ENCODE results near the gene USP15.

The USP15 gene

DNA sequence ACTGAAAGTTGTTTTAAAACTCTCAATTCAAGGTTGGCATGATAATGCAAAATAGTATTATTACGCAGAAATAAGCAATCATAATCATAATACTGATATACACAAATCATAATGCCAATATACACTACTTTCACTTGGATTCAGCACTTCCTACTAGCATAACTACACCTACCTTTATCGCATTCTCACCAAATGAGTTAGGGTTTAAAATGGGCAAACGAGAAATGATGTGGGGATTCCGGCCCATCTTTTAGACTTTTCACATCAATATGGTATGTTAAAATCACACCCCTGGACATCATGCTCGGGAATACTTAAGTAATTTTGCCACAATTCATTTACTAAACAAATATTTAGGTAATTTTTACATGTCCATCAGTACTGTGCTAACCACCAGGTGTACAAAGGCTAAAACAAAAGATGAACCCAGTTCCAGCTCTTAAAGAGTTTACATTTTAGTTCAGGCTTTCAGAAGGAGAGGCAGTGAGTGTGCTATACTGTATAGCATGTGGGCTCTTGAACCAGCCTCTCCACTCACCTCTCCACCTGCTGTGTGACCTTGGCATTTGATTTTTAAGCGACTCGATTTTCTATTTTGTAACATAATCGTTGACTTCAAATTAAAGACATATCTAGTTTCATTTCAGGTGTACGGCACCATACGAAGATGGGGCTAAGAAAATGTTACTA is 1.1 kb upstream of the USP15 start:
- no peak for DNase-seq

- no peak for DNase-seq
Observed at GRCh38 chr12:62259631-62259992, 592 bp upstream of the USP15 start.

- peak in 3 of 4 experiments; percentile 24 to 52 (median 43) for DNase-seq
Observed at GRCh38 chr12:62260733-62261683, 804 bp downstream of the USP15 start.

GRCh38 chr12:62261876-62262517 is 1.8 kb downstream of the USP15 start:
- DNase-seq = no peak

DNA sequence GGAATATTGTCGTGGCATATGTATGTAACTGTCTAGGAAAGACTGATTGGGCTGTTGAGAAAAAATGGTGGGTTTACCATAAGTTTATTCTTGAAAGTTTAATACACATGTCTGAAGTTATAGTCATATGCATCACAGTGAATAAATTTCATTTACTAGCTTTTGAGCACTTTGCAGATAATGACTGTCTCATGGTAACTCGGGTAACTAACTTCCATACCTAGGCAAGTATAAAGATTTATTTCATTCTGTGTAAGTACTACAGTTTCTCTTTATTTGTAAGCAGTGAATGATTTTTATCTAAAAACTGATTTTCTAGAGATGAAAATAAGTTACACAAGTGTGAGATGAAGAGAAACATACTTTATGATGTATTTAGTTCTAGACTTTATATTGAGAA is 3.0 kb downstream of the USP15 start:
- no peak for DNase-seq

DNA sequence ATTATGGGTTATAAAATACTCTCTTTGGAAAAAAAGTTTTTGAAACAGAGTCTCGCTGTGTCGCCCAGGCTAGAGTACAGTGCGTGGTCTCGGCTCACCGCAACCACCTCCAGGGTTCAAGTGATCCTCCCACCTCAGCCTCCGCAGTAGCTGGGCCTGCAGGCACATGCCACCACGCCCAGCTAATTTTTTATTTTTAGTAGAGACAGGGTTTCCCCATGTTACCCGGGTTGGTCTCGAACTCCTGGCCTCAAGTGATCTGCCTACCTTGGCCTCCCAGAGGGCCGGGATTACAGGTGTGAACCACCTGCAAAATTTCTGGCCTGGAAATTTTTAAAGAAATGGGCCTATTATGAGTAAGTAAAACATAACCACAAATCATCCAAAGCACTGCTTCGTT is 3.8 kb downstream of the USP15 start:
- DNase-seq = no peak

DNA sequence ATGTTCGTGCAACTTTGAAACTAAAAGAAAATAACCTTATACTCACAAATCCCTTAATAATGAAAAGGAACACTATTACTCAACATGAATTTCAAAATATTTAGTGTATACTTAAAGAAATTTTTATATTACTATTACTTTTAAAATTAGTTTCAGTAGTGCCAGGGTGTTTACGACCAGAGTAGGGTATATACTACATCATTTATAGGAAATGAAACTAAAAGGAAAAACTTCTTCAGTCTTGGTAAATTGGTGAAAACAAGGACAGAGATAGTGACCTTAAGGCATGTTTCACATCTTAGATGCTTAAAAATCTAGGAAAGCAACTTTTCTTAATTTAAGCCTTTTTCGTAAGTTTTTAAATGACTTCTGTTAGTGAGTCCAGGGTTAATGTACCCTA is 4.5 kb downstream of the USP15 start:
- DNase-seq = no peak

GRCh38 chr12:62265511-62265910 is 5.3 kb downstream of the USP15 start:
- no peak for DNase-seq

GRCh38 chr12:62267026-62267425 is 6.8 kb downstream of the USP15 start:
- no peak for DNase-seq

GRCh38 chr12:62267480-62267879 is 7.3 kb downstream of the USP15 start:
- no peak for DNase-seq

- DNase-seq = no peak
Observed at GRCh38 chr12:62268956-62269355, 8.8 kb downstream of the USP15 start.

GRCh38 chr12:62269464-62270228 is 9.4 kb downstream of the USP15 start:
- no peak for DNase-seq

DNA sequence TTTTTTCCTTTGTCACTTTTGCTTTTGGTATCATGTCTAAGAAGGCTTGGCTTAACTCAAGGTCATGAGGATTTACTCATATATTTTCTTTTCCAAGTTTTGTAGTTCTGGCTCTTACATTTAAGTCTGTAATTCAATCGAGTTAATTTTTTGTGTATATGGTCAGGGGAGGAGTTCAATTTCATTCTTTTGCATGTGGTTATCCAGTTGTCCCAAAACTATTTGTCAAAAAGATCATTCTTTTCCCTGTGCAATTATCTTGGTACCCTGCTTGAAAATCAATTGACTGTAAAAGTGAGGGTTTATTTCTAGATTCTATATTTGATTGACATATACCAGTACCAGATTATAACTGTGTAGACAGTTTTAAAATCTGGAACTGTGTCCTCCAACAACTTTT is 10.2 kb downstream of the USP15 start:
- no peak for DNase-seq

GRCh38 chr12:62270872-62271271 is 10.7 kb downstream of the USP15 start:
- DNase-seq = no peak

DNA sequence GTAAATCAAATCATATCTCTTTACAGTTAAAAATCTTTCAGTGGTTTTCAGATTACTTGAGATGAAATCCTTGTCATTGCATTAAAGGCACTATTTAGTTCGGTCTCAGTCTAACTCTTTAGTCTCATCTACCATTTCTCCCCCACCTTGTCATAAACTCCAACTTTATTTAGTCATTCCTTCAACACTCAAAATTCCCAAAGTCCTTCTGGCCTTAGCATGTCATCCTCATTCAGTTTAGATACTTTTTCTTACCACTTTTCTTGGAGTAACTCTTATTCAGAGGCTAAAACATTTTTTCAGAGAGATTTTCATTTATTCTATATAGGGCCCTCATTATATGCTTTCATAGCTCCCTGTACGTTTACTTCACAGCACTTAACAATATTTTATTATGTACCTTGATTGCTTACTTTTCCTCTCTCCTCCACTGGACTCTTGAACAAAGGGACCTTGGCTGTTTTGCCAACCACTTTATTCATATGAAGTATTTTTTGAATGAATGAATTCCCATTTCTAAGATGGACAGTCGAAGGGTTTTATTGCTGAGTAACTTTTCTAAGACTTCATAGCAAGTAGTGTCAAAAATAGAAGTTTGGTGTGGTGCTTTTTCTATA is 12.8 kb downstream of the USP15 start:
- no peak for DNase-seq

GRCh38 chr12:62273724-62274380 is 13.6 kb downstream of the USP15 start:
- no peak for DNase-seq

DNA sequence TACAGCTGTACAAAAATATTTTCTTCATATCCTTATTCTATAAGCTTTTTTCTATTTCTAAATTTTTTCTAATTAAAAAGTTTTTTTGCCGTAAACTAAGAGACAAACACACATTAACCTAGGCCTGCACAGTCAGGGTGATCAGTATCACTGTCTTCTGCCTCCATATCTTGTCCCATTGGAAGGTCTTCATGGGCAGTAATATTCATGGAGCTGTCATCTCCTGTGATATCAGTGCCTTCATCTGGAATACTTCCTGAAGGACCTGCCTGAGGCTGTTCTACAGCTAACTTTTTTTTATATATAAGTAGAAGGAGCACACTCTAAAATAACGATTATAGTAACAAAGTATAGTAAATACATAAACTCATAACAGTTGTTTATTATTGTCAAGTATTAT is 17.8 kb downstream of the USP15 start:
- DNase-seq = no peak

DNA sequence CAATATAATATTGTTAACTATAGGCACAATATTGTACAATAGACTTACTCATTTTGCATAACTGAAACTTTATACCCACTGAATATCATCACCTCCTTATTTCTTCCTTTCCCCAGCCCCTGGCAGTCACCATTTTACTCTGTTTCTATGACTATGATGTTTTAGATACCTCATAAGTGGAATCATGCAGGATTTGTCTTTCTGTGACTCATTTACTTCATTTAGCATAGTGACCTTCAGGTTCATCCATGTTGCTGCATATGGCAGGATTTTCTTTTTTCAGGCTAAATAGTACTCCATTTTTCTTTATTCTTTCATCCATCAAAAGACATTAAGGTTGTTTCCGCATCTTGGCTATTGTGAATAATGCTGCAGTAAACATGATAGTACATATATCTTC is 18.9 kb downstream of the USP15 start:
- DNase-seq = no peak

DNA sequence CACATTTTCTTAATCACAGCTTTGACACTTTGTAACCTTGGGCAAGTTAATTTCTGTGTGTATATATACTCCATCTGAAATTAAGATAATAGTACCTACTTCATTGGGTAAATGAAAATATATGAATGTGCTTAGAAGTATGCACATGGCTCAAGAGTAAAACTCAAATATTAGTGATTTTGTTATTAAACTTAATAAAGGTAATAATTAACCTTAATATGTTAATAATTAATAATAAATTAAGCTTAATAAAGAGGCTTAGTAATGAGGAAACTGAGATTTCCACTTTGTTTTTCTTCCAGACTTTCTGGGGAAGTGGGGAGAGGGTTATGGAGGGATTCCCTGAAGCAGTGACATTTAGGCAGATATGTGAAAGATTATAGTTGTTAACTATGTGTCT is 19.8 kb downstream of the USP15 start:
- DNase-seq = no peak

DNA sequence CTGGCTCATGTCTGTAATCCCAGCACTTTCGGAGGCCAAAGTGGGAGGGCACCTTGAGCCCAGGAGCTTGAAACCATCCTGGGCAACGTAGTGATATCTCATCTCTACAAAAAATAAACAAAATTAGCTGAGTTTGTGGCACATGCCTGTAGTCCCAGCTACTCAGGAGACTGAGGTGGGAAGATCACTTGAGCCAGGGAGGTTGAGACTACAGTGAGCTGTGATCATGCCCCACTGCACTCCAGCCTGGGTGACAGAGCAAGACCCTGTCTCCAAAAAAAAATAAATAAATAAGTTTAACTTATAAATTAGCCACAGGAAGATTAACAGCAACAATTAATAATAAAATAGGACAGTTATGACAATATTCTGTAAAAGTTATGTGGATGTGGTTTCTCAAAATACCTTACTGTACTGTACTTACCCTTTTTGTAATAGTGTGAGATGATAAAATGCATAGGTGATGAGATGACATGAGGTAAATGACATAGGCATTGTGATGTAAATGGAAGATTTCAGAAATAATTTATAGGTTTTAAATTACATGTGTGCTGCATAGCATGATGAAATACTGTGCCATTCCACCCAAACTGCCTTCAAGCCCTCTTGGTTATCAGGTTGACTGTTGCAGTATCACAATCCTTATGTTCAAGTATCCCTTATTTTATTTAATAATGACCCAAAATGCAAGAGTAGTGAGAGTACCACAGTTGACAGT is 22.0 kb downstream of the USP15 start:
- no peak for DNase-seq

- no peak for DNase-seq
Observed at GRCh38 chr12:62284749-62285148, 24.5 kb downstream of the USP15 start.

Data from activated naive CD4-positive, alpha-beta T cell (primary cell).